DMS153 treated with DMSO at 0.1 percent for 48 hours (cell line): ENCODE results near the gene FCHSD2.
"Not testable (repeated sequence)": the region's sequence is repeated elsewhere in the genome, so short reads cannot be mapped to it uniquely, and the experiment has no call there.

ENCODE experiments used
- DNase-seq: peaks from one replicate; lab custom pipeline; 2025; ENCODE audit not compliant: unreplicated experiment; lab: John Stamatoyannopoulos, UW

Gene FCHSD2

GRCh38 chr11:73152086-73152853, 10.2 kb upstream of the FCHSD2 start:
- no peak for DNase-seq

- no peak for DNase-seq
Measured at GRCh38 chr11:73151416-73151815, 9.3 kb upstream of the FCHSD2 start.

DNA sequence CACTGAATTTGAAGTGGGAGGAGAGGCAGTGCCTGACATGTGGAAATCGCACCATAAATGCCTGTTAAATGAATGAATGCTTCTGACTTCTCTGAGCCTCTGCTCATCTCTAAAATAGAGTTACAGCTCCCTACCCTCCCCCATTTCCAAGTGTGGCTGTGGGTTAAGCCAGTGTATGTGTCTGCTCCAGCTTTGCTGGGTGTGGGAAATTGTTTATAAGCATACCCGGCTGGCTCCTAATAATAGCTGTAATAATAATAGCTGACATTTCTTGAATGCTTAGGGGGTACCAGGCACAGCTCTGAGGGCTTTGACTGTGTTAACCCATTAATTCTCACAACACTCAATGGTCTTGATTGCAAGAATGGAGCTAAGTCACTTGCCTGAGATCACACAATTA, 7.0 kb upstream of the FCHSD2 start:
- no peak for DNase-seq

- no peak for DNase-seq
Measured at GRCh38 chr11:73147771-73148681, 5.9 kb upstream of the FCHSD2 start.

DNA sequence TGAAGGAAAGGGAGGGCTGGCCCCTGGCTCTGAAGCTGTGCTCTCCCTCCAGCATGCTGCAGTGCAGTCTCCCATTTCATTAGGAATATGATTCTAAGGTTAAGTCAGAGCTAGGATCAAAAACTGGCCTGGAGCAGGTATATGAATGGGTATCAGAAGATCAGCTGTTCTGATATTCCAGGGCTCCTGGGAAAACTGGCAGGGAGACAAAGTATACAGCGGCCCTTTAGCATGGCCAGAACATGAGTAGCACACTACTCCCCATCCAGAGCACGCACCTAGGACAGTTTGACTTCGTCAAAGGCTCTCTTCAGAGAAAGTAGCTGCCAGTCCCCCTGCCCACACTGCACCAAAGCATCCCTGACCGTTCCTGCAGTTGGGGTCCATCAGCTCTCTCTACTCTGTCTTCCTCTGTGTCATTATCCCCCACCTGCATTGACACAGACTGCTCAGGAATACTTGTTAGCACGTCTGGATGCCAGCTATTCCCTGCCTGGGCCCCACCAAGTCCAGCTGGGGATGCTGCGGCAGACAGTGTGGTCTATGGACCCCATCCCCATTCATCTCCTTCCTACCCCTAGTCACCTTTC, 4.0 kb upstream of the FCHSD2 start:
- DNase-seq = no peak

GRCh38 chr11:73143126-73143838, 1.2 kb upstream of the FCHSD2 start:
- no peak for DNase-seq

- no peak for DNase-seq
Measured at GRCh38 chr11:73141309-73142127, 600 bp downstream of the FCHSD2 start.

DNA sequence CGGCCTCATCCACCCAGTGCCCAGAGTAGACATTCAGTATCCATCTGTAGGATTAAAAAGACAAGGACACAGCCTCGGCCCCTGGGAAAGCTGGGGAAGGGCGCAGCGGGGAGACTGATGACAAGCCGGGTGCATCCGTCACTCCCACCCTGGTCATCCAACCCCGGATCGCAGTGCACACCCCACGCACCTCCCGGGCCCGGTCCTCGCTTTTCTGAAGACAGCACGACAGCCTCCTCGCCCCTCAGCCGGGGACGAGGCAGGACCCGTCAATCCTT, 1.1 kb downstream of the FCHSD2 start:
- DNase-seq = no peak

- peak; percentile 24 for DNase-seq
Measured at GRCh38 chr11:73140213-73141030, 1.7 kb downstream of the FCHSD2 start.

GRCh38 chr11:73139476-73140198, 2.5 kb downstream of the FCHSD2 start:
- no peak for DNase-seq

DNA sequence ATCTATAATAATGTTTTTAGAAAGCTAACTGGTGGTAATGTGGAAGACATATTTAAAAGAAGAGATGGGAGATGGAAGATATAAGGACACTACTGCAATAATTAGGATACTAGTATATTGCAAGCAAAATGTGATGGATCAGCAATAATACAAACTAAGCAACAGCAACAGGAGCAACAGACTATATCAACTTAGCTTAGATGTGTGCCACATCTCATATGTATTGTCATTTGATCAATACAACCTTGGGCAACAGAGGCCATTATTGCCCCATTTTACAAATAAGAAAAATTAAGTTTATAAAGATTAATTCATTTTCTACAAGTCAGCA, 4.2 kb downstream of the FCHSD2 start:
- no peak for DNase-seq

- DNase-seq = no peak
Measured at GRCh38 chr11:73137262-73137943, 4.7 kb downstream of the FCHSD2 start.

DNA sequence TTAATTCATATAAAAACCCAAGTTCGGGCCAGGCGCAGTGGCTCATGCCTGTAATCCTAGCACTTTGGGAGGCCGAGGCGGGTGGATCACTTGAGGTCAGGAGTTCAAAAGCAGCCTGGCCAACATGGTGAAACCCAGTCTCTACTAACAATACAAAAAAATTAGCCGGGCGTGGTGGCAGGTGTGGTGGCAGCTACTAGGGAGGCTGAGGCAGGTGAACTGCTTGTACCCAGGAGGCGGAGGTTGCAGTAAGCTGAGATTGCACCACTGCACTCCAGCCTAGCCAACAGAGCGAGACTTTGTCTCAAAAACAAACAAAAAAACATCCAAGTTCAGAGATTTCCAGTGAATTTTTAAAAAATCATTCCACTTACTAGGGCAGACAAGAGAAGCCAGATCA, 5.4 kb downstream of the FCHSD2 start:
- DNase-seq = not testable (repeated sequence)

DNA sequence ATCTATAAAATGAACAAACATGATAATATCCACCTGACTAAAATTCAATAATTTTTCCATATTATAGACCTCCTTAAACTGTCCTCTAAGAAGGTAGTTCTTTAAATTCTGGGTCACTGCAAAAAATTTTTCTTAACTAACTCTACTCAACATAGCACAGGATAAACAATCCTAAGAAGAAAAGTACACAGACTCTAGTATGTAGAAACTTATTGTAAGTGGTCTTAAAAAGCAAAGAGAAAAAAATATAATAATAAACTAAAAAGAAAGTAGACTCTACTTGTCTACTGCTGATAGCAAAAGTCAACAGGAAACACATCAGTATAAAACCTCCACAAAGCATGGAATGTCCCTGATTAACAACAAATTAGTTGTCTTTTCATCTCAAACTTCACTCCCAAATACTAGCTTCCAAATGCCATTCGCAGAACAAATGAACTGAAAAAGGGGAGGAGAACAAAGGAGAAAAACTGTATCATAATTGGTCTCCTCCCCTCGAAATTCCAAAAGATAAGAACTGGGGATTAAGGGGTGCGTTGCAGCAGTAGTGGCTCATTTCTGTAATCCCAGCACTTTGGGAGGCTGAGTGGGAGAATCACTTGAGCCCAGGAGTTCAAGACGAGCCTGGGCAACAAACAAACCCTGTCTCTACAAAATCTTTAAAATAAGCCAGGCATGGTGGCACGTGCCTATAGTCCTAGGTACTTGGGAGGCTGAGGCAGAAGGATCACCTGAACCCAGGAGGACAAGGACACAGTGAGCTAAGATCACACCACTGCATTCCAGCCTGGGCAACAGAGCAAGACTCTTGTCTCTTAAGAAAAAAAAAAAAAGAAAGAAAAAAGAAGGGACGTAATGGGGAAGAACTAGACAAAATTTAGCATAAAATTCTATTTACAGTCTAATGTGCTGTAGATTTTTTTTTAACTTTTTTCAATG, 6.5 kb downstream of the FCHSD2 start:
- no peak for DNase-seq

DNA sequence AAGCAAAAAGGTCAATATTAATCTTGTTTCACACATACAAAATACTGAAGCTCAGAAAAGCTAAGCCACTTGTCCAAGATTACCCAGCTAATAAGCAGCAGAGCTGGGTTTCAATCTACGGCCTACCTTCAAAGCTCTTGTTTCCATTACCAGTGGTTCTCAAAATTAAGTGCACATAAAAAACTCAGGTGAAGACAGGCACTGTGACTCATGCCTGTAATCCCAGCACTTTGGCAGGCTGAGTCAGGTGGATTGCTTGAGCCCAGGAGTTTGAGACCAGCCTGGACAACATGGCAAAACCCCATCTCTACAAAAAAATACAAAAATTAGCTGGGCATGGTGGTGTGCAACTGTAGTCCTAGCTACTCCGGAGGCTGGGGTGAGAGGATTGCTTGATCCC, 9.8 kb downstream of the FCHSD2 start:
- not testable (repeated sequence) for DNase-seq

- no peak for DNase-seq
Measured at GRCh38 chr11:73130181-73130580, 11.9 kb downstream of the FCHSD2 start.

DNA sequence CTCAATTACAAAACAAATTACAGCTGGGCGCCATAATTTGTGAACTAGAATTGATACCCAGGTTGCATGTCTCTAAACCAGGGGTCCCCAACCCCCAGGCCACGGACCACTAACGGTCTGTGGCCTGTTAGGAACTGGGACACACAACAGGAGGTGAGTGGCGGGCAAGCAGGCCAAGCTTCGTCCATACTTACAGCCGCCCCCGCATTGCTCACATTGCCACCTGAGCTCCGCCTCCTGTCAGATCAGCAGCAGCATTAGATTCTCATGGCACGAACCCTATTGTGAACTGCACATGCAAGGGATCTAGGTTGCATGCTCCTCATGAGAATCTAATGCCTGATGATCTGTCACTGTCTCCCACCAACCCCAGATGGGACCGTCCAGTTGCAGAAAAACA, 12.9 kb downstream of the FCHSD2 start:
- DNase-seq = no peak
